ENCODE measurements around the gene TUBGCP6.

The TUBGCP6 gene

GRCh38 chr22:50264104-50264745, 19.4 kb upstream of the TUBGCP6 start:
- DNase-seq, result no peak

GRCh38 chr22:50262973-50263617, 18.3 kb upstream of the TUBGCP6 start:
- no peak for DNase-seq

- DNase-seq, result no peak
Measured at GRCh38 chr22:50262460-50262911, 17.7 kb upstream of the TUBGCP6 start.

DNA sequence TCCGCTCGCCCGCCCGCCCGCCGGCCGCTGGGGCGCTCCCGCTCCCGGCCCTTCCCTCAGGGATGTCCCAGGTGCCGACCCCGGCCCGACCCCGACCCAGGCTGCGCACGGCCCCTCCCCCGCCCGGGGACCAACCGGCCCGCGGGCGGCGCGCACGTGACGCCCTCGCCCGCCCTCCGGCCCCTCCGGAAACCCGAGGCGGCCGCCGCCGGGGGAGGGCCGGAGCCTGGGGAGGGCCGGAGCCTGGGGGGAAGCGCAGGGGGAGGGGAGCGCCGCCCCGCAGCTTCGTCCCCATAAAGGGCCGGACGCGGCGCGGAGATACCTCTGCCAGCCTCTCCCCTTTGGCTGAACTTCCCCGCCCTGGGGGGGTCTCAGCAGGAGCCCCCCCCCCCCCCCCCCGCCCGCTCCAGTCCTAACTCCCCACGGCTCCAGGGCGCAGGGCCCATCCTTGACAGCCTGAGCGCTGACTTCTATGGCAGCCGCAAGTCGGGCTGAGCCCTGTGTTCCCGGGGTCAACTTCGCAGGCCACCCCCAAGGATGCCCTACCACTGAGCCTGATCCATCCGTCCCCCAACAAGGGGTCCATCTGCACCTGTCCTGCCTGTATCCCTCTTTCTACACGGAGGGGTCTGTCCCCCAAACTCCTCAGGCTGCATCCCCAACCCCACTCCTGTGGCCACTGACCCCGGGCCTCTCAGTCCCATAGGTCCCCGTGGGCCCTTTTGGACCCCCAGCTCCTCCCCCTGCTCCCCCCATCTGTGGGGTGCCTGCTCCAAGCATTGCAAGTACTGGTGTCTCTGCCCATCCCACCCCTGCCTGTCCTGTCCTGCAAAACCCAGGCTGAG, 17.0 kb upstream of the TUBGCP6 start, which contains the start of gene MAPK12:
Gene MAPK12, minus strand, starts transcription at position 69 of the 845 bp plus-strand sequence. CDS start 174 bp downstream, outside the sequence.
- no peak for DNase-seq

GRCh38 chr22:50260801-50261614, 16.2 kb upstream of the TUBGCP6 start:
- peak; percentile 40 for DNase-seq

DNA sequence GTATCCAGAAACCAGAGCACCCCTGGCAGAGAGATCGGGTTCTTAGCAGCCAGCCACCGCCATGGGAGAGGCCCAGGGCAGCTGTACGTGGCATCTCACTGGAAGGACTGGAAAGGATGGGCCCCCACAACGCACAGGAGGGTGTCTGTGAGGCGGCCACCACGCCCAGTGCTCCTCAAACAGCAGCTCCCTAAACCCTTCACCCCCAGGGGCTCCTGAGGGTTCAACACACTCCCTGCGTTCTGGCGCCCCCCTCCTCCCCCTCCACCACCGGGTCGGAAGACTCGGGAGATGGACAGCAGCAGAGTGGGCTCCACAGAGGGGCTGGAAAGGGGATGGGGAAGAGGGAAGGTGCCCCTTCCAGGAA, 15.6 kb upstream of the TUBGCP6 start:
- no peak for DNase-seq

- DNase-seq, result no peak
Measured at GRCh38 chr22:50259302-50259701, 14.5 kb upstream of the TUBGCP6 start.

GRCh38 chr22:50258361-50259292, 13.8 kb upstream of the TUBGCP6 start:
- no peak for DNase-seq

DNA sequence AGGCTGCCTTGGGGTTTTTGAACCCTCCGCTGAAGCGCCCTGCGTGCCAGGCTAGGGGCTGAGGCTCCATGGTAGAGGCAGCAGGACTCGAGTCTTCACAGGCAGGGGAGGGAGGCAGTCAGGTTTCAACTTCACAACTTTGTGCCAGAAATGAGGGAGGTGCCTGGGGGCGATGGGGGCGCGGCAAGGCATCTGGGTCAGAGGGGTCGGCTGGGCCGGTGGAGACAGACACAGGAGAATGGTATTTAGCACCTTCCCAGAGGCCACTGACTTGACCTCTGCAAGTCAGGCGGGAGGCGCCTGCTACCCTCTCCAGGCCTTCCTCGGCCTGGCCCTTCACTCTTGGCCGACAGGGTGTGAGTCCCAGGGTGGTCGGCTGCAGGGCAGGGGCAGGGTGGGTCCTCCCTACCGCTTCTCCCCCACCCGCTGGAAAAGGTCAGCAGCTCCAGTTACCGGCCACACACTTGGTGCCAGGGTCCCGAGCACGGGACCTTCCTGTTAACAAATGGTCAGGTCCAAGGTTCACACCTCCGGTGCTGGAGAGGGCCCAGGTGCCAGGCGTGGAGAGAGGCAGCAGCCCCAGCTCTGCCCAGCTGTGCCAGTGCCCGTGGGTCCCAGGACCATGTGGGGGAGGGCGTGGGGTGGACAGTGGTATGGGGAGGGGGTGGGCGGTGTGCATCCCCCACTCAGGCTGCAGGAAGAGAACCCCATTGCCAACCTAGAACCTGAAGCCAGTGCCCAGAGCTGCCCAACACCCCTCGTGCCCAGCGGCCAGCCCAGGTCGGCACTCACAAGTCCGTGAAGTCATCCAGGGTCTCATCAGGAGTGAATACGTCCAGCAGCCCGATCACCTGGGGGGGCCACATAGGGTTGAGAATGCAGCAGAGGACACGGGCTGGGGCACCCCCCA, 12.9 kb upstream of the TUBGCP6 start:
- DNase-seq, result no peak

GRCh38 chr22:50257041-50257440, 12.2 kb upstream of the TUBGCP6 start:
- DNase-seq, result no peak

DNA sequence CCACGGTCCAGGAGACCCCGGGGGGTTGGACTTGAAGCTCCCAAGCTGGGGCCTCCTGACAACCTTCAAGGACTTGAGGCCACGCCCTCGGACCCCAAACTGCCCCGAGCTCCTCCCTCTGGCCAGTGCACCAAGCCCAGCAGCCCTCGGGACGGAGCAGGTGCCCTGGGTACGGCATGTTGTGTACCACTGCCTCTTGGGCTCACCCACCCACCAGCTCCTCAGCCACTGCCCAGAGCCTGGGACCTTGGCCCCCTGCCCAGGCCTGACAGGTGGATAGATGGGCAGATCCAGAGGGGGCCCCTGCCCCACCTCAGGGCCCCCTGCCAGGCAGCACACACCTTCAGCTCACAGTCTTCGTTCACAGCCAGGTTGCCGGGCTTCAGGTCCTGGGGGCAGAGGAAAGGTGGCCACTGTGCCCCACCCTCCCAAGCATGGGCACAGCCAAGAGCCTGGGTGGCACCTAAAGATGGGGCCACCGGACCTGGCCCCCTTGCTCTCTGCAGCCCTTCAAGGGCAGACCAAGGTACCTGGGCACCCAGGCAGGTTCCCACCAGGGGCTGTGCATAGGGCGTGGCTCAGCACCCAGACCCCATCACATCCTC, 11.5 kb upstream of the TUBGCP6 start:
- no peak for DNase-seq

GRCh38 chr22:50255607-50256006, 10.8 kb upstream of the TUBGCP6 start:
- DNase-seq, result no peak

DNA sequence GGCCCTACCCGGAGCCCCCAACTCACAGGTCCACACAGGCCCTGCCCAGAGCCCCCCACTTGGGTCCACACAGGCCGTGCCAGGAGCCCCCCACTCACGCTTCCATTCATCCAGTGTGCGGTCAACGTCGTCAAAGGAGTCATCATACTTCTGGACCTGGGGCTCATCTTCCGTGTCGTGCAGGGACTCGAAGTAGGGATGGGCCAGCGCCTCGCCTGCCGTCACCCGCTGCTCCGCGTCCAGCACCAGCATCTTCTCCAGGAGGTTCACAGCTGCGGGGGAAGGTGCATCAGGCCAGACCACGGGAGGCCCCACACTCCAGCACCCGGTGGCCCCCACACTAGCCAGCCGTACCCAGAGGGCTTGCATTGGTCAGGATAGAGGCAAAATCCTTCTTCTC, 10.3 kb upstream of the TUBGCP6 start:
- DNase-seq, result no peak

GRCh38 chr22:50253941-50254340, 9.1 kb upstream of the TUBGCP6 start:
- DNase-seq, result no peak

DNA sequence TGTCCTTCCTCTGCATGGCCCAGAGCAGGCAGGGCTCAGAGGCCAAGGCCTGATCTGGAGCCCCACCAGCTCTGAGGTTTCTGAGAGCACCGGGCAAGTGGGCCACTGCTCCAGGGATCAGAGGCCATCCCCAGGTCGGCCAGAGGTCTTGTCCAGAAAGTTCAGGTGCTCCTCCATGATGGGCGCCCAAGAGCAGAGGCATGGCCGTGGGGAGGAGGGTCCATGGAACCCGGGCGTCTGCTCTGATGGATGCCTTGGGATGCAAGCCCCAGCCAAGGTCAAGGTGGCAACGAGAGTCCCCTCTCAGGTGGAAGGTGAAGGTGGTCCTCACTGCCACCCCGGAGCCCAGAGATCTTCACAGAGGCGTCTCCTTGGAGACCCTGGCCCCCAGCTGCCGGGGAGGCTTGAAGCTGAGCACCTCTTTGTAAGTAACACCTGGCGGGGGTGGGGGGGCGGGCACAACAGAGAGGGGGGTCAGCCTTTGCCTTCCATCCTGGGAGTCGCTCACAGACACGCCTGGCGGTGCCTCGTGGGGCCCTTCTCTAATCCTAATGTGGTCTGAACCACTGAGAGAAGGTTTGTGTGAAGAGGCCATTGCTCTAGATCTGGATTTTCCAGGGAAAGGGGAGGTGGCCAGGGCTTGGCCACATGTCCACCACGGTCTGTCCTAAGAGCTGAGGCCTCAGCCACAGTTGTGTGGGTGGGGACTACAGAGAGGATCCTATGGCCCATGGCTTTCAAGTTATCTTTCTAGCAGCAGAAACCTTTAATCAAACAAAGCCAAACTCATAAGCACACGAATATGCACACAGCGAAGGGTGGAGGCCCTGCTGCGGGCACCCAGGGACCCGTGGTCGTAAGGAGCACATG, 8.5 kb upstream of the TUBGCP6 start:
- DNase-seq, result no peak

GRCh38 chr22:50252082-50253045, 7.5 kb upstream of the TUBGCP6 start:
- DNase-seq, result peak; percentile 63

DNA sequence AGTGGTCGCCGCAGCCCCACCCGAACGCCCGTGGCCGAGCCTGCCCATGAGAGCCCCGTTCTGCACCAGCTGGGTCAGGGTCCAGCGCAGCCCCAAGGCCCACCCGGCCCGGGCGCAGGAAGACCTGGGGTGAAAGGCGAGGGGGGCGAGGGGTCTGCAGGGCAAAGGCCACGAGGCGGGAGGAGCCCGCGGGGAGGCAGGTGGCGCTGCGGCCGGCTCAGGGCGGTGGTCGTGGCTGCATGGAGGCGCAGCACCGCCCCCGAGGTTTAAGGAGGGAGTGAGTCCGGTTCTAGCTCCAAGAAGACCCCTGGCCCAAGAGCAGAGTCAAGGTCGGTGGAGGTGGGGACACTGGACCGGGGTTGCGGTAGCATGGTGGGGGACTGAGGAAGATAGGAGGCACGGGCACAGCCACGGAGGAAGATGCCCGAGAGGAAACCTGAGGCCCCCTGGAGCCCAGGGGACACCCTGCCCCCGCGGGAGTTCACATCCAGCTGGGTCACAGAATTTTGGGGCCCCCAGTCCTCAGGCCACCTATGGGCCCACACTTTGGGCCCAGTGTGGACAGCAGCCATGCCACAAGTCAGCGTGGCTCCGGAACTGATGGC, 6.8 kb upstream of the TUBGCP6 start:
- DNase-seq, result no peak

Measured in stimulated activated CD4-positive, alpha-beta T cell treated with anti-CD3 and anti-CD28 coated beads, Interleukin-12 subunit alpha, Interleukin-12 subunit beta, amount 100 ng/mL, for 4 hours (primary cell).